IgD-negative memory B cell (primary cell): ENCODE measurements around the gene GRB10. TPM values are rescaled to one million over a fixed set of nuclear protein-coding genes. Genes with fewer than 3 reads are reported as not detected.
A peak's percentile ranks its signal among the peaks of the same experiment; 100 is the strongest.

Experiments used
- H3K27ac Mint-ChIP-seq, 3 donors: one replicate each; pipeline ENCODE4 v1.8.0; 2020 to 2022; ENCODE audit warnings: mild to moderate bottlenecking in 3 of 3, mixed read lengths in 3 of 3, moderate library complexity in 1 of 3
- H3K27me3 Mint-ChIP-seq: one replicate; pipeline ENCODE4 v1.8.0; 2021; ENCODE audit warnings: mixed read lengths
- H3K36me3 Mint-ChIP-seq: one replicate; pipeline ENCODE4 v1.8.0; 2020; ENCODE audit warnings: mild to moderate bottlenecking, mixed read lengths
- H3K4me1 Mint-ChIP-seq, 3 donors: one replicate each; pipeline ENCODE4 v1.8.0; 2020 to 2022; ENCODE audit warnings: mixed read lengths in 3 of 3, mild to moderate bottlenecking in 1 of 3
- H3K4me3 Mint-ChIP-seq, 4 donors: one replicate each; pipeline ENCODE4 v1.8.0; 2020 to 2022; ENCODE audit warnings: mild to moderate bottlenecking in 4 of 4, mixed read lengths in 4 of 4, moderate library complexity in 3 of 4
- H3K9me3 Mint-ChIP-seq, 3 donors: one replicate each; pipeline ENCODE4 v1.8.0; 2020 to 2021; ENCODE audit warnings: mixed read lengths in 3 of 3, mild to moderate bottlenecking in 1 of 3
- polyA plus RNA-seq: library from polyadenylated mRNA; unstranded; fragments of 300-500 nt; fragmentation: Illumina TruSeq; gene quantifications from one replicate; pipeline ENCODE4 v1.2.3, GENCODE V29; 2021

GRB10 gene
- polyA plus RNA-seq, 1 donor from 2014 or later = 0.11 TPM

GRCh38 chr7:50628434-50629084, 154.1 kb downstream of the GRB10 start:
- Mint-ChIP-seq H3K27ac (peak overlapping the region in 1 of 3 donors; percentile 35), H3K4me3 (peak overlapping the region in 1 of 4 donors; percentile 35), H3K4me1 (peaks cover 6 to 16% (median 9%) of the 10 kb centered on the region in 3 donors)

DNA sequence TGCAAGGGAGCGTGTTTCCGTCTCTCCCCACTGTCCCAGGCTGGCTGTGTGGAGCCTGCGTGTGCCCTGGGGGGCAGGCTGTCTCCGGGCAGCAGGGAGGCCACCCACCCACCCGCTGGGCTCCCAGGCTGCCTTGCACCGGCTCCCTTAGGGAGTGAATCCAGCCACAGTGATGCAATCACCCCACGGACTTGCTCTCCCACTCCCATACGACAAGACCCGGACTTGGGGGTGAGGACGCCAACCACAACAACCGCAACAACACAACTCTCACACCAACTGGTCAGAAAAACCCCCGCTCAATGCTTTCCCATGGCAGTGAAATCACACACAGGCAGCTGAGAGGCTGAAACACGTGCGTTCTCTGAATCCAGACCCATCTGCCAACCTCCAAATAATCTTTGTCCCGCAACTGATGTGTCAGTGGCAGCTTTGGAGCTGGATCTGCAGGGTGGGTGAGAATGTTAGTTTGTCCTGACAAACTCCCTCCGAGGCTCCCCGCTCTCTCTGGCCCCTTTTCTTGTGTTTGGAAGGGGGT, 154.8 kb downstream of the GRB10 start:
- H3K36me3 Mint-ChIP-seq = no peaks in the 10 kb centered on the region
- H3K27me3 Mint-ChIP-seq = peaks cover 15% of the 10 kb centered on the region
- H3K4me1 Mint-ChIP-seq = peaks cover 6 to 13% (median 6%) of the 10 kb centered on the region in 3 donors
- H3K27ac Mint-ChIP-seq = peak overlapping the region in 1 of 3 donors; percentile 35
- H3K9me3 Mint-ChIP-seq = no peaks in the 10 kb centered on the region
- H3K4me3 Mint-ChIP-seq = no peak overlapping the region

More at GRCh38 chr7:50628434-50629084, 154.1 kb downstream of the GRB10 start:
- no peaks in the 10 kb centered on the region for H3K36me3 Mint-ChIP-seq
- H3K9me3 Mint-ChIP-seq = no peaks in the 10 kb centered on the region
- peaks cover 18% of the 10 kb centered on the region for H3K27me3 Mint-ChIP-seq

DNA sequence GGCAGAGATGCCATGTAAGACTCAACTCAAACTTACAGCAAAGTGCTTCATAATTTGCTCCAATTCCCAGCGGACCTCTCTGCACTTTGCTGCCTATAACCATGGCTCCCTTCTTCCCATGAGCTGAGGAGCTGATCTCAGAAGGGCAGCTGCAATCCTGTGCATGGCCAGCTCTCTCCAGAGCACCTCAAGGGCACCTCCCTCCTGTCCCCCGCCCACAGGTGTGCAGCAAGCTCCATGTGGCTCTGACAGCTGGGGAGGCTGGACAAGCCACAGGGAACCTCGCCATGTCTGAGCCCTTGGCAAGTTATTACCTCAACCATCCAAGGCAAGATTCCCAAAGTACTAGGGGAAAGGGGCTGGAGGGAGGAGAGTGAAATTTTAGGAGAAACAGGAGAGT, 156.4 kb downstream of the GRB10 start:
- no peaks in the 10 kb centered on the region for H3K9me3 Mint-ChIP-seq
- no peaks in the 10 kb centered on the region for H3K36me3 Mint-ChIP-seq
- no peak overlapping the region for H3K27ac Mint-ChIP-seq
- H3K4me1 Mint-ChIP-seq = peaks cover 6 to 10% (median 6%) of the 10 kb centered on the region in 3 donors
- H3K4me3 Mint-ChIP-seq = no peak overlapping the region
- H3K27me3 Mint-ChIP-seq = peaks cover 17% of the 10 kb centered on the region

DNA sequence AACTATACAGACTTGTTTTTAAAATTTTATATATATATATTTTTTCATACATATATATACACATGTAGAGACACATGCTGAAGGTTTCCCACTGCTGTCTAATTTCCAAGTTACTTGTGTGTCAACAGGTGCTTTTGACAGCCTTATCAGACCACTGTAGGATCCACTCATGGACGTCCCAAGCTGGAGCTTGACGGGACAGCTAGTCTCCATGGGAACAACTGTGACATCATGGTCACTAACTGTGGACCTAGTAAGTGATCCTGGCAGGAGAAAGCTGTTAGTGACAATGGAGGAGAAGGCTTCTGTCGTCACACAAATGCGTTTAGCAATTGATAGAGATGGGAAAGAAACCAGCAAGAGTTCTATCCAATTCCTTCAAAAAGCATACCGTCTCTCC, 157.3 kb downstream of the GRB10 start:
- peaks cover 6 to 10% (median 6%) of the 10 kb centered on the region in 3 donors for H3K4me1 Mint-ChIP-seq
- H3K9me3 Mint-ChIP-seq = no peaks in the 10 kb centered on the region
- no peak overlapping the region for H3K27ac Mint-ChIP-seq
- H3K36me3 Mint-ChIP-seq = no peaks in the 10 kb centered on the region
- H3K27me3 Mint-ChIP-seq = peaks cover 17% of the 10 kb centered on the region
- H3K4me3 Mint-ChIP-seq = no peak overlapping the region

GRCh38 chr7:50622821-50623220, 159.9 kb downstream of the GRB10 start:
- no peak overlapping the region for H3K4me3 Mint-ChIP-seq
- H3K27ac Mint-ChIP-seq = no peak overlapping the region
- no peaks in the 10 kb centered on the region for H3K36me3 Mint-ChIP-seq
- no peaks in the 10 kb centered on the region for H3K9me3 Mint-ChIP-seq
- H3K4me1 Mint-ChIP-seq = no peaks in the 10 kb centered on the region
- peaks cover 19% of the 10 kb centered on the region for H3K27me3 Mint-ChIP-seq

DNA sequence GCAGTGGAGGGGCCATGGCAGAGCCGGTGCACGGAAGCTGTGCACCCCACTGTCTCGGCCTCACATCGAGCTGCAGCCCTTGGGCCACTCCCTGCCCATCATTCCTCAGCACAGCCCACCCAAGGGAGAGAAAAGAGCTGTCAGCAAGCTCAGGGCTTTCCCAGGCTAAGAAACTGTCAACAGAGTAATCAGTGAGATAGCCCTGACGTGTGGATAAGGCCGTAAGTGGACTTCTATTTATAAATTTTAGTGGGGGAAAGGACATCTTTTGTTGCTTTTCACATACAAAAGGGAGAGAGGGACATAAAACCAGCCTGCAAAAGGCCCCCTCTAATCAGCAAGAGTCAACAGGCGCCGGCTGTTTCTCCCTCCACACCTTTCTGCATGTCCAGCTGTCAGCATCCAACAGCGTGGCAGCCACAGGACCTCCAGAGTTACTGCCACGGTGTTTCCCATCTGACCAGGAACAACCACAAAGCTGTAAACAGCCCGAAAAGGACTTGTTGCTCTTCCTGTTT, 160.7 kb downstream of the GRB10 start:
- no peaks in the 10 kb centered on the region for H3K4me1 Mint-ChIP-seq
- no peaks in the 10 kb centered on the region for H3K9me3 Mint-ChIP-seq
- H3K27ac Mint-ChIP-seq = no peak overlapping the region

DNA sequence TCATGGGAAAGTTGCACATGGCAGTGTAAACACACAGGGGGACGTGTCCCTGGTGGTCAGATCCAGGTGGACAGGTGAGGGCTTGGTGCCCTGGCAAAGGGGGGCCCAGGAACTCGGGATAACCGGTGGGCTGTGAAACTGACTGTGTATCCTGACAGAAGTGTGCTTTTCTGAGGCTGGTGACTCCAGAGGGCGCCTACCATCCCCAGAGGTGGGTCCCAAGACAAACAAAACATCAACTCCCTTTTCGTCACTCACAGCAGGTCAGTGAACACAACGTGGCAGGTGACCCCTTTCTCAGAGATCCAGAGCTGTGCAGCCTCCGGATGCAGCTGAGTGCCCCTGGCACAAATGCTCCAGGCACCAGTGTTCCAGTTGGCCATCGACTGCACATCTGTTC, 161.5 kb downstream of the GRB10 start:
- Mint-ChIP-seq H3K4me1 (no peaks in the 10 kb centered on the region), H3K27ac (no peak overlapping the region), H3K9me3 (no peaks in the 10 kb centered on the region), H3K27me3 (peaks cover 13% of the 10 kb centered on the region), H3K4me3 (no peak overlapping the region), H3K36me3 (no peaks in the 10 kb centered on the region)

More for the DNA sequence above, 160.7 kb downstream of the GRB10 start:
- Mint-ChIP-seq H3K36me3 (no peaks in the 10 kb centered on the region), H3K27me3 (peaks cover 16% of the 10 kb centered on the region), H3K4me3 (no peak overlapping the region)

GRCh38 chr7:50620433-50620832, 162.3 kb downstream of the GRB10 start:
- Mint-ChIP-seq H3K4me3 (no peak overlapping the region), H3K9me3 (no peaks in the 10 kb centered on the region), H3K27ac (no peak overlapping the region), H3K4me1 (no peaks in the 10 kb centered on the region), H3K36me3 (no peaks in the 10 kb centered on the region), H3K27me3 (peaks cover 13% of the 10 kb centered on the region)

DNA sequence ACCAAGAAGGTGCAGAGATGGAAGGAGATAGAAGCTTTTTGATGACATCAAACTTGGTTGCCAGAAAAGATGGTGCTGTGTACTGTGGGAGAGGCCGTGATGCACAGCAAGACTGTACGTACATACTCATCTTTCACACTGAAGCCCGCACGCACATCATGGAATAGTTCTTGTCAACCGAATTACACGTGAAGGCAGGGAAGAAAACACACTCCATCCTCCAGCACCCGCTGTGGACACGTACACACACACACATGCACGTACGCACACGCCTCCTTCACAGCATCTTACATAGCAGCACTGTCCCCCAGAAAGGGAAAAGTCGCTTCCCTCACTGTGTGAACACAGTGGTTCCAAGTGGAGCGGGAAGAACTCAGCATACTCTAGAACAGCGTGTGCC, 163.0 kb downstream of the GRB10 start:
- Mint-ChIP-seq H3K27me3 (peaks cover 13% of the 10 kb centered on the region), H3K9me3 (no peaks in the 10 kb centered on the region), H3K36me3 (no peaks in the 10 kb centered on the region), H3K4me1 (no peaks in the 10 kb centered on the region), H3K4me3 (no peak overlapping the region), H3K27ac (no peak overlapping the region)

DNA sequence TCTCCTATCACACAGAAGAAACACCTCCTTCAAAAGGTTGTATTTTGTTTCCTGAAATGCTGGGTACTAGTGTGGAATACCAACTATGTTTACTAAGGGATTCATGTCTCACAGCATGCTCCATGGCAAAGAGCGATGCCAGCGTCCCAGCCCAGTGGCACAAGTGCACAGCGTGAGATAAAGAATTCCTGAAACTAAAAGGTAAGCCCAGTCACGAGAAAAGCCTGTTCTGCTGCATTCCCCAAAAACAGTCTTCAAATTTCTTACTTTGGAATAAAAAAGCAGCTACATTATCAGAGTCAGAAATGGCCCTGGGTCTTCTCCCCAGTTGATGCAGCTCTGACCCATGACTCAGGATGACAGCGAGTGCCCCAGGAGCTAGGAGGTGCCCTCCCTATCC, 164.4 kb downstream of the GRB10 start:
- Mint-ChIP-seq H3K27me3 (peaks cover 12% of the 10 kb centered on the region), H3K4me1 (no peaks in the 10 kb centered on the region), H3K9me3 (no peaks in the 10 kb centered on the region), H3K4me3 (no peak overlapping the region), H3K36me3 (no peaks in the 10 kb centered on the region), H3K27ac (no peak overlapping the region)

- Mint-ChIP-seq H3K9me3 (no peaks in the 10 kb centered on the region), H3K36me3 (no peaks in the 10 kb centered on the region), H3K4me3 (no peak overlapping the region), H3K27ac (no peak overlapping the region), H3K4me1 (no peaks in the 10 kb centered on the region), H3K27me3 (peaks cover 11% of the 10 kb centered on the region)
Observed at GRCh38 chr7:50615519-50616080, 167.1 kb downstream of the GRB10 start.

DNA sequence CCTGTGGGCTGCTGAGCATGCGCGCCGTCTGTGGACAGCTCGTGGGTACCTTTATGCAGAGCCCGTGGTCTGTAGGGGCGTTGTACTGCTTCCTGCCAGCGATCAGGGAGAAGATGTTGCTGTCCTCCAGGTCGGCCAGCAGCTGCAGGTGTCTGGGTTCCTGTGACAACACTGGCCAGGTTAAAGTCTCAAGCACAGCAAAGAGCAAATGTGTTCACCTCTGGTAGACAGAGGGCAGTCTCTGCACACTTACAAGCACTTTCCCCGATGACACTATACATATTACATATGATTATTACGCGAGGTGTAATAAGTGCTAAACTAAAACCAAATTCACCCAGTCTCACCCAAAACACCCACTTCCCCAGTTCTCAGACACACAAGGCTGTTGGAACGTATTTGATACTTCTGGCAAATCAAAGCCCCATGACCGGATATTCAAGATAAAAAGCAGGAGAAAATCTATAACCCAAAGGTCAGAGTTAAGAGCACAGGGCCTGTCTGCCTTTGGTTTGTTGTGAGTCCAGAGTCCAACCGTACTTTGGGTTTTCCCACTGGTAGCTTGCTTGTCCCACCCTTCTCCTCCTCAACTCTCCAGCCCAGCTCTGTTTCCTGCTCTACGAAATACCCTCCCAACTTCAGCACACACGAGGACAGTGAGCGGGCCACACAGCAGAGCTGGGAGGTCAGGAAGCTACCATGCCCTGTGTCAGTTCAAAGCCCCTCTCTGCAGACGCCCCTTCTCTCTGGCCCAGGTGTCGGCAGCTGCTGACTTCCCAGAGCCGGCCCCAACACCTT, 167.8 kb downstream of the GRB10 start:
- Mint-ChIP-seq H3K36me3 (no peaks in the 10 kb centered on the region), H3K27me3 (peaks cover 11% of the 10 kb centered on the region), H3K4me1 (no peaks in the 10 kb centered on the region), H3K27ac (no peak overlapping the region), H3K4me3 (no peak overlapping the region), H3K9me3 (no peaks in the 10 kb centered on the region)

DNA sequence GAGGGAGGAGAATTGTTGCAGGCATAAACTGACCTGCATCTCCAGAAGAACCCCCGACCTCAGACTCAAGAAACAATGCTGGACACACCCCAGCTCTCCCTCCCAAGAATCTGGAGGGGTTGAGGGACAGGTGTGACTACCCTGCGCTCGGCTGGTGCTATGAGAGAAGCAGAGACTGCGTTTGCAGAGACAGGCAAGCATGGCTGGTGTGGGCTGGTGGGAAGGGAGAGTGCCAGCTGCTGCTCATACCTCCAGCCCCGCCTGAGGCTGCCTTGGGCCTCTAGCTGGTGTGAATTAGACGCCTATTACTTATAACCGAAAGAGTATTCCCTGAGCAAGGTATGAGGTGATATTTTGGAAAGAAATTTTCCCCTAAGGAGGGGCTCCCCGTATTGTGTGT, 169.2 kb downstream of the GRB10 start:
- Mint-ChIP-seq H3K36me3 (no peaks in the 10 kb centered on the region), H3K9me3 (no peaks in the 10 kb centered on the region), H3K4me3 (no peak overlapping the region), H3K4me1 (no peaks in the 10 kb centered on the region), H3K27me3 (peaks cover 7% of the 10 kb centered on the region), H3K27ac (peak overlapping the region in 1 of 3 donors; percentile 47)

DNA sequence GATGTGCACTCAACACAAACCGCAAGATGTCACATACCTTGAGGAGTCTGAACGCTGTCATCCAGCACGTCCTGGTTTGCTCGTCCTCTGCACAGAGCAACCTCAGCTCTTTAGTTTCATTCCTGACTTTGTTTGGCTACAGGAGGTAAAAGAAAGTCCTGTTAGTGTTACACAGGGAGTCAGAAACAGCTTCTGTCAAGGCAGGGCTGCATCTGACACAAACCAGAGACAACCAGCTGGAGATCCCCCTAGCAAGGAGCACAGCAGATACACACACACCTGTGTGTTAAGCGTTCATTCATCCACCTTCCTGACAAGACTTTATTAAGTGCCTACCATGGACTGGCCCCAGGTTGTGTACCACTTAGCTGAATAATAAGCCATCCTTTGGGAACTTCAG, 170.0 kb downstream of the GRB10 start:
- Mint-ChIP-seq H3K4me1 (peaks cover 5 to 6% (median 5%) of the 10 kb centered on the region in 3 donors), H3K36me3 (no peaks in the 10 kb centered on the region), H3K4me3 (no peak overlapping the region), H3K27ac (no peak overlapping the region), H3K9me3 (peaks cover 0 to 5% (median 5%) of the 10 kb centered on the region in 3 donors), H3K27me3 (peaks cover 7% of the 10 kb centered on the region)
